Activated T-helper 2 cell treated with anti-CD3 and anti-CD28 coated beads, Interferon-gamma antibody, Interleukin-2, Interleukin-4, amounts not matched to agents 10 μg/mL and 5 μg/mL and 100 μg/mL, durations not matched to agents 14 hours and 24 hours and 36 hours (primary cell): ENCODE measurements around the gene LYSMD1. TPM values are rescaled to one million over a fixed set of nuclear protein-coding genes. Genes with fewer than 3 reads are reported as not detected.

Source experiments
- DNase-seq: peaks from one replicate; pipeline ENCODE4 v3.0.0; 2021; ENCODE audit warnings: low spot score
- H3K27ac Mint-ChIP-seq: one replicate; pipeline ENCODE4 v1.8.0; 2021; ENCODE audit warnings: mixed read lengths
- H3K27me3 Mint-ChIP-seq: one replicate; pipeline ENCODE4 v1.8.0; 2021; ENCODE audit warnings: low read depth, mixed read lengths
- H3K36me3 Mint-ChIP-seq: one replicate; pipeline ENCODE4 v1.8.0; 2021; ENCODE audit warnings: low read depth, mixed read lengths
- H3K4me1 Mint-ChIP-seq: one replicate; pipeline ENCODE4 v1.8.0; 2021; ENCODE audit warnings: low read depth, mixed read lengths
- H3K4me3 Mint-ChIP-seq: one replicate; pipeline ENCODE4 v1.8.0; 2021; ENCODE audit warnings: low read depth, mild to moderate bottlenecking, moderate library complexity, mixed read lengths
- H3K9me3 Mint-ChIP-seq: one replicate; pipeline ENCODE4 v1.8.0; 2021; ENCODE audit warnings: mixed read lengths
- intact Hi-C: fragments of 100-400 bp; cut with micrococcal nuclease; formaldehyde crosslinking; loops from one replicate; pipeline ENCODE4 v1.15.1; 2023
- total RNA-seq: library from RNA; stranded (reverse); gene quantifications from 2 replicates; pipeline ENCODE4 v1.2.3, GENCODE V29; 2022

Gene LYSMD1
- total RNA-seq, 1 donor from 2014 or later: 3.6 TPM

DNA sequence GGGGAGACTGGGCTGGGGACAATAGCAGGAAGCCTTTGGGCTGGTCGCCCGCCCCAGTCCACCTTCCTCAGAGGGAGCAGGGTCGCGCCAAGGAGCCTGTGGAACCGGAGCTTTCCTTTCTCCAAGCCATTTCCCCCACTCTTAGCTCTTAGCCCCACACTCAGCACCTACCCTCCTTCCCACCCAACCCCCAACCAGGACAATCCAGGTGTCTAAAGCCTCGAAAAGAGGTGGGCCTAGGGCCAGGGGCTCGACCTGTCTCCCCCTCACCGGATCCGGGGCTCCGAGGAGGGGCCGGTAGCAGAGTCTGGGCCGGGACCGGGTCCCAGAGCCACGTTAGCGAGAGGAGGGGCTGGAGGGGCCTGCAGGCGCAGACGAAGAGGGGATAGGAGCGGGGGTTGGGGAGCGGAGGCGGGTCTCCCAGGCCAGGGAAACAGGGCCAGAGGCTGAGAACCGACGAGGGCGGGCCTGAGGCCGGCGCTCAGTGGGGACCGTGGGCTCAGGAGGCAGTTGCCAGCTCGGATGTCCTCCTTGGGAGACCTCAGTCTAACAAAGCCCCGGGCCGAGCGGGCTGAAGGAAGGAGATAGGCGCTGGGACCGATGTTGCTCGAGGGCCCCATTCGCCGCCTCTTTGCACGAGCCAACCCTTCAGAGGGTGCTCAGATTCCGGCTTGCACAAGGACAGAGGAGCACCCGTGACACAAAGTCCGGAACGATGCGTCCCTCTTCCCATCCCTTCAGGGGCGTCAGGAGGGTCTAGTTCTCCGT, 20.2 kb downstream of the LYSMD1 start:
- H3K9me3 Mint-ChIP-seq: no peaks in the 10 kb centered on the region
- peaks cover 16% of the 10 kb centered on the region for H3K27me3 Mint-ChIP-seq
- peaks cover 10% of the 10 kb centered on the region for H3K4me1 Mint-ChIP-seq
- H3K27ac Mint-ChIP-seq: no peak overlapping the region
- no peaks in the 10 kb centered on the region for H3K36me3 Mint-ChIP-seq
- H3K4me3 Mint-ChIP-seq: peak overlapping the region; percentile 88
- intact Hi-C loops: loop anchor here (1.0 kb wide), 1 partner anchor 14 kb away; no protein-coding TSS in a partner anchor
- DNase-seq: no peak

DNA sequence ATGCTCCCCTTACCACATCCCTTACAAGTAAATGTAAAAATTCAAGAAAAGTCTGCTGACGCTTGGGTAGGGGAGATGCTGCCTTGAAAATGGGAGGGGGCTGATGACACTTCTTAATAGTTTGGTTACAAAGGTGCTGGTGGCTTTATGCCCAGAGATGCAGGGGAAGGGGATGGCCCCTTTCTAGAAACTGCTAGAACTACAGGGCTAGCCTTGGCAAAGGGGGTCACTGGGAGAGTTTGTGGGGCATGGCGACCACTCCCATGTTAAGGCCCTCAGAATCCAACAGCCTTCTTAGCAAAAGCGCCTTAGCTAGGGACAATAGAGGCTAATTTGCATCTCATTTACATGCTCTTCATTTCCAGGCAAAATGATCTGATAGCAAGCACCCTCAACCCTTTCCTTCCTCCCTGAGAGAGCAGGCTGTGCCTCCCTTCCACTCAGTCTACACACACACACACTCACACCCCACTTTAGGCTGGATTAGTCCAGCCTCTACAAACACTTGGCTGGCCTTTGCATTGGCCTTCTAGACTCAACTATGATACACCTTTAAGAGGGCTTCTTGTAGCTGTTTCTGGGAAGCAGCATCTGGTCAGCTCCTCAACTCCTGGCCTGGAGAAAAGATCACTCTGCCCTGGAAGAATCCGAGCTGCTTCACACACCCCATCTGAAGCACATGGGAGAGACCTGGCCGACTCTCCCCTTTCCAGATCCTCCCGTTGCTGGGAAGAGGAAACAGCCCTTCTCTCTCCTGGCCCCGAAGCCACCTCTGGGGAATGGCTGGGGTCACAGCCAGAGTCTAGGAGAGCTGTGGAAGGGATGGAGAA, 21.0 kb downstream of the LYSMD1 start:
- H3K4me1 Mint-ChIP-seq: peaks cover 10% of the 10 kb centered on the region
- H3K9me3 Mint-ChIP-seq: no peaks in the 10 kb centered on the region
- H3K4me3 Mint-ChIP-seq: no peak overlapping the region

DNA sequence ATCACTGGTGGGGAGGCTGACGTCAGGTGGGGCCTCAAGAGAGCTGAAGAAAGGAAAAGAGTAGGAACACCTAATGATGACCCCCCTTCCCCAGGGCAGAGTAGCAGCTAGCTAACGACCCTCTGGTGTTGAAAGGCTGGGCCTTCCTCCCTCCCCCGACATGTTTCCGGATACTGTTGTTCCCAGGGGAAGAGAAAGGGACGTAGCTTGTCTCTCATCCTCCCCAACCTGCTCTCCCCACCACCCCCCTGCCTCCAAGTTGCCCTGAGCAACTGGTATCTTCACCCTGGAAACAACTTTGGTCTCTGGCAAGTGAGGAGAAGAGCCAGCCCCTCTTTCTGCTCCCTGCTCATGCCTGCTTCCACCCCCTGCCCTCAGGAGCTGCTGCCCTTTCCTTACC, 21.7 kb downstream of the LYSMD1 start:
- Mint-ChIP-seq H3K9me3 (no peaks in the 10 kb centered on the region), H3K27ac (no peak overlapping the region), H3K4me3 (no peak overlapping the region), H3K4me1 (peaks cover 10% of the 10 kb centered on the region), H3K36me3 (no peaks in the 10 kb centered on the region), H3K27me3 (peaks cover 15% of the 10 kb centered on the region)
- intact Hi-C loops: no loop called here
- DNase-seq: no peak

More for the DNA sequence above, 21.0 kb downstream of the LYSMD1 start:
- no peak overlapping the region for H3K27ac Mint-ChIP-seq
- H3K27me3 Mint-ChIP-seq: peaks cover 14% of the 10 kb centered on the region
- DNase-seq: no peak
- no peaks in the 10 kb centered on the region for H3K36me3 Mint-ChIP-seq
- intact Hi-C loops: no loop called here

- Mint-ChIP-seq H3K4me3 (no peak overlapping the region), H3K27ac (no peak overlapping the region)
- intact Hi-C loops: no loop called here
Measured at GRCh38 chr1:151143057-151143435, 22.7 kb downstream of the LYSMD1 start.

GRCh38 chr1:151142411-151143056, 23.2 kb downstream of the LYSMD1 start:
- intact Hi-C loops: no loop called here
- DNase-seq: no peak
- no peak overlapping the region for H3K4me3 Mint-ChIP-seq
- peaks cover 12% of the 10 kb centered on the region for H3K27me3 Mint-ChIP-seq
- H3K4me1 Mint-ChIP-seq: peaks cover 10% of the 10 kb centered on the region
- H3K9me3 Mint-ChIP-seq: no peaks in the 10 kb centered on the region
- no peaks in the 10 kb centered on the region for H3K36me3 Mint-ChIP-seq
- no peak overlapping the region for H3K27ac Mint-ChIP-seq

More at GRCh38 chr1:151143057-151143435, 22.7 kb downstream of the LYSMD1 start:
- Mint-ChIP-seq H3K27me3 (peaks cover 12% of the 10 kb centered on the region), H3K9me3 (no peaks in the 10 kb centered on the region), H3K4me1 (peaks cover 10% of the 10 kb centered on the region), H3K36me3 (no peaks in the 10 kb centered on the region)
- DNase-seq: no peak

DNA sequence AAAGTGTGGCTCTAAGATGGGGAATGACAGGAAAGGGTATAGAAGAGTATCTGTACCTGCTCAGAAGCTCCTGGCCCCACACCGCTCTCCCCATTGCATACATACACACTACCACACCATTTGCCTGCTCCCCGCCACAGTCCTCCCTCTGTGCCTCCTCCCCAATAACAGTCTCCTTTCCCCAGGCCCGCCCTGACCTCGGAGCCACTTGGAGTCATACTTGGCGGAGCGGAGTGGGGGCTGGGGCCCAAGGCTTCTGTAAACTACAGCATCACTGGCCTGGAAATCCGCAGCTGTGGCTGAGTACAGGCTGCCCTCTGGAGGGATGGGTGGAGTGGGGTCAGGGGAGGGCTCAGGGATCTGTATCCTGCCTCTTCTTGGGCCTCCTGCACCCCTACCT, 27.9 kb downstream of the LYSMD1 start:
- no peak overlapping the region for H3K4me3 Mint-ChIP-seq
- intact Hi-C loops: no loop called here
- no peak overlapping the region for H3K27ac Mint-ChIP-seq
- DNase-seq: no peak
- no peaks in the 10 kb centered on the region for H3K9me3 Mint-ChIP-seq
- peaks cover 1% of the 10 kb centered on the region for H3K4me1 Mint-ChIP-seq
- peaks cover 2% of the 10 kb centered on the region for H3K27me3 Mint-ChIP-seq
- no peaks in the 10 kb centered on the region for H3K36me3 Mint-ChIP-seq

GRCh38 chr1:151135433-151136385, 30.0 kb downstream of the LYSMD1 start:
- intact Hi-C loops: no loop called here

DNA sequence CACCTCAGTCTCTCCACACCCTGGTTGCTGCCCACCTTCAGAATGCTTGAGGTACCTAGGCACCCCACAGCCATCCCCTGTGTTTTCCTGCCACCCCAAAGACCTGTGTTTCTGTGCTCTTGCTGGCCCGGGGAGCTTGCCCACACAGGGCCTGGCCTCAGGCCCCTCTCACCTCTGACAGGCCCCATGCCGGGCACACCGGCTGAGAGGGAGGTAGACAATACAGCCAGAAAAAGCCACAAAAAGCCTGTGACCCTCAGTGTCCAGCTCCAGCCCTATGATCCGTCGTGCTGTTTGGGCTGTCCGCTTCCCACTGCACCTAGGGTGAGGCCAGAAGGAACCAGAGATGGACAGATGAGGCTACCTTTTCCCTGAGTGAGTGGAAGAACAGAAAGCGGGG, 30.7 kb downstream of the LYSMD1 start:
- intact Hi-C loops: no loop called here
- no peak for DNase-seq
- peaks cover 2% of the 10 kb centered on the region for H3K27me3 Mint-ChIP-seq
- H3K36me3 Mint-ChIP-seq: no peaks in the 10 kb centered on the region
- H3K4me1 Mint-ChIP-seq: peaks cover 6% of the 10 kb centered on the region
- no peaks in the 10 kb centered on the region for H3K9me3 Mint-ChIP-seq
- H3K4me3 Mint-ChIP-seq: no peak overlapping the region
- H3K27ac Mint-ChIP-seq: no peak overlapping the region

More at GRCh38 chr1:151135433-151136385, 30.0 kb downstream of the LYSMD1 start:
- Mint-ChIP-seq H3K9me3 (no peaks in the 10 kb centered on the region), H3K27me3 (peaks cover 2% of the 10 kb centered on the region), H3K36me3 (no peaks in the 10 kb centered on the region), H3K4me3 (no peak overlapping the region), H3K27ac (no peak overlapping the region), H3K4me1 (peaks cover 6% of the 10 kb centered on the region)
- no peak for DNase-seq

DNA sequence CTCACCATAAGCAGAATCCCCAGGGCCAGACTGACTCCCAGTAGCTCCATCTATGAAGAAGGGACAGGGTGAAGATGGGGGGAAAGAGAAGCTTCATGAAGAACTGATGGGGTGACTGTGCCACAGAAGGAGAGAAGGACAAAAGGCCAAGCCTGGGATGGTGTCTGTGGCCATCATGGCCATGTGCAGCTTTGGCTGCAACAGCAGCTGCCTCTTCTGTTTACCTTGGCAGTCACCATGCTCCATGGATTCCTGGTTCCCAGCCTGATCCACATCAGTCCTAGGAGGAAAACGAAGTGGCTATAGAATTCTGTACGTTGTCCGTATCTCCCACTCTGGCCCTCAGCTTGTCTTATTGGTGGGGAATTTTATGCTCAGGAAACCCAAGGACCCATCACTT, 31.3 kb downstream of the LYSMD1 start:
- no peaks in the 10 kb centered on the region for H3K36me3 Mint-ChIP-seq
- no peaks in the 10 kb centered on the region for H3K9me3 Mint-ChIP-seq
- no peaks in the 10 kb centered on the region for H3K27me3 Mint-ChIP-seq
- intact Hi-C loops: no loop called here
- no peak overlapping the region for H3K27ac Mint-ChIP-seq
- peaks cover 6% of the 10 kb centered on the region for H3K4me1 Mint-ChIP-seq
- H3K4me3 Mint-ChIP-seq: no peak overlapping the region
- no peak for DNase-seq

- no peak overlapping the region for H3K27ac Mint-ChIP-seq
- H3K4me1 Mint-ChIP-seq: peaks cover 6% of the 10 kb centered on the region
- no peaks in the 10 kb centered on the region for H3K9me3 Mint-ChIP-seq
- H3K4me3 Mint-ChIP-seq: no peak overlapping the region
- H3K27me3 Mint-ChIP-seq: no peaks in the 10 kb centered on the region
- no peaks in the 10 kb centered on the region for H3K36me3 Mint-ChIP-seq
- intact Hi-C loops: no loop called here
- DNase-seq: no peak
Measured at GRCh38 chr1:151133018-151133806, 32.5 kb downstream of the LYSMD1 start.

- Mint-ChIP-seq H3K9me3 (no peaks in the 10 kb centered on the region), H3K27me3 (no peaks in the 10 kb centered on the region), H3K4me1 (peaks cover 6% of the 10 kb centered on the region), H3K36me3 (no peaks in the 10 kb centered on the region), H3K27ac (no peak overlapping the region), H3K4me3 (no peak overlapping the region)
- intact Hi-C loops: no loop called here
- no peak for DNase-seq
Measured at GRCh38 chr1:151132335-151133017, 33.2 kb downstream of the LYSMD1 start.
